ENCODE results near the gene MRPL53.

DNA sequence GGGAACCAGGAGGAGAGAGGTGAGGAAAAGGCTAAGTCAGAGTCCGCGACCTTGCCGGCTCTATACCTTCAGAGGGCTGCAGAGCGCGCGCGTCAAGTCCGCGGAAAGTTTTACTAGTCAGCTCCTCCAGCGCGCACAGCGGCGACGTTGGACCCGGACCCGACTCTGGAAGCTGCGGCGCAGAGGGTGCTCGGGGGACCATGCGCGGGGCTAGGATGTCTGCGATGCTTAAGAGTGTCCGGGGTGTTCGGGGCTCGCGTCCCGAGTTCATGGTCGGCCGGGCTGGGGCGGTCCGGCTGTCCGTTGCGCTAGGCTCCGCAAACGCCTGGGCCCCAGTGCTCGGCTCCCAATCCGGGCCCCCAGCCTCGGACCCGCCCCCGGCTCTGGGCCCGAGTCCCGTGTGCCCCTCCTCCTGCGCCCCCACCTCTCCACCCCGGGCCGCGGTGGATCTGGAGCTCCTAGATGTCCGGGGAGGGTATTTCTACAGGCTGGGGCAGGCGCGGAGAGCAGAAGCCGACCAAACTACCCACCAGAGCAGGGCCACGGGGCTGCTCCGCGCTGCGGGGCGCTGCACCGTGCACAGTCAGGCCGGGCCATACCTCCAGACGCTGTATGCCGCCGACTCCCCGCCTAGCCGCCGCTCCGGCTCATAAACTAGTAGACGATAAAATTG lies 26.9 kb upstream of the MRPL53 start, which contains the start of gene LBX2:
- TF ChIP-seq, protein P1, sequence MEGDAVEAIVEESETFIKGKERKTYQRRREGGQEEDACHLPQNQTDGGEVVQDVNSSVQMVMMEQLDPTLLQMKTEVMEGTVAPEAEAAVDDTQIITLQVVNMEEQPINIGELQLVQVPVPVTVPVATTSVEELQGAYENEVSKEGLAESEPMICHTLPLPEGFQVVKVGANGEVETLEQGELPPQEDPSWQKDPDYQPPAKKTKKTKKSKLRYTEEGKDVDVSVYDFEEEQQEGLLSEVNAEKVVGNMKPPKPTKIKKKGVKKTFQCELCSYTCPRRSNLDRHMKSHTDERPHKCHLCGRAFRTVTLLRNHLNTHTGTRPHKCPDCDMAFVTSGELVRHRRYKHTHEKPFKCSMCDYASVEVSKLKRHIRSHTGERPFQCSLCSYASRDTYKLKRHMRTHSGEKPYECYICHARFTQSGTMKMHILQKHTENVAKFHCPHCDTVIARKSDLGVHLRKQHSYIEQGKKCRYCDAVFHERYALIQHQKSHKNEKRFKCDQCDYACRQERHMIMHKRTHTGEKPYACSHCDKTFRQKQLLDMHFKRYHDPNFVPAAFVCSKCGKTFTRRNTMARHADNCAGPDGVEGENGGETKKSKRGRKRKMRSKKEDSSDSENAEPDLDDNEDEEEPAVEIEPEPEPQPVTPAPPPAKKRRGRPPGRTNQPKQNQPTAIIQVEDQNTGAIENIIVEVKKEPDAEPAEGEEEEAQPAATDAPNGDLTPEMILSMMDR (IDR thresholded peaks at IDR 0.05) = no peak
- no peak for TF ChIP-seq POLR2A (IDR thresholded peaks at IDR 0.05)
